Neural progenitor cell (in vitro differentiated cells): ENCODE results near the gene GINS1. TPM values are rescaled to one million over a fixed set of nuclear protein-coding genes. Genes with fewer than 3 reads are reported as not detected.

Experiments used
- DNase-seq: peaks from one replicate; pipeline ENCODE4 v3.0.0-alpha.2; 2016; ENCODE audit warnings: low spot score
- H2AFZ ChIP-seq: fragments of 200-600 bp; sonication (generic); replicated peaks from 2 replicates; pipeline ENCODE4 v1.6.1; 2016; ENCODE audit warnings: antibody characterized with exemption
- H3F3A ChIP-seq: fragments of 200-600 bp; sonication (generic); 2 replicates; pipeline ENCODE4 v1.6.1; 2016; ENCODE audit warnings: antibody characterized with exemption, low read depth
- H3K27ac ChIP-seq: fragments of 200-600 bp; sonication (generic); 2 replicates; pipeline ENCODE4 v1.5.1; 2016; ENCODE audit warnings: mild to moderate bottlenecking
- H3K27me3 ChIP-seq: fragments of 200-600 bp; sonication (generic); 2 replicates; pipeline ENCODE4 v1.6.1; 2016; ENCODE audit warnings: mild to moderate bottlenecking, moderate library complexity
- H3K36me3 ChIP-seq: fragments of 200-600 bp; sonication (generic); 2 replicates; pipeline ENCODE4 v1.5.1; 2016
- H3K4me1 ChIP-seq: fragments of 200-600 bp; sonication (generic); 2 replicates; pipeline ENCODE4 v1.6.1; 2016; ENCODE audit warnings: mixed run types
- H3K4me2 ChIP-seq: fragments of 200-600 bp; sonication (generic); 2 replicates; pipeline ENCODE4 v1.6.1; 2016
- H3K4me3 ChIP-seq: fragments of 200-600 bp; sonication (generic); 2 replicates; pipeline ENCODE4 v1.5.1; 2016
- H3K79me2 ChIP-seq: fragments of 200-600 bp; sonication (generic); 2 replicates; pipeline ENCODE4 v1.6.1; 2016; ENCODE audit warnings: low read depth
- H3K9ac ChIP-seq: fragments of 200-600 bp; sonication (generic); 2 replicates; pipeline ENCODE4 v1.6.1; 2016
- H3K9me3 ChIP-seq: fragments of 200-600 bp; sonication (generic); 2 replicates; pipeline ENCODE4 v1.5.1; 2016; ENCODE audit warnings: low read depth
- H4K20me1 ChIP-seq: fragments of 200-600 bp; sonication (generic); 2 replicates; pipeline ENCODE4 v1.6.1; 2016; ENCODE audit warnings: low read depth
- H3K27ac Mint-ChIP-seq: 3 replicates; pipeline ENCODE4 v1.8.0; 2021; ENCODE audit warnings: mixed read lengths
- H3K27me3 Mint-ChIP-seq: 2 replicates; pipeline ENCODE4 v1.8.0; 2022; ENCODE audit warnings: low read depth, mild to moderate bottlenecking, inconsistent platforms, moderate library complexity, mixed read lengths; ENCODE audit not compliant: insufficient read depth
- H3K36me3 Mint-ChIP-seq: 3 replicates; pipeline ENCODE4 v1.8.0; 2021; ENCODE audit warnings: mixed read lengths
- H3K4me1 Mint-ChIP-seq: 3 replicates; pipeline ENCODE4 v1.8.0; 2021; ENCODE audit warnings: mixed read lengths
- H3K4me3 Mint-ChIP-seq: 3 replicates; pipeline ENCODE4 v1.8.0; 2021; ENCODE audit warnings: mild to moderate bottlenecking, moderate library complexity, mixed read lengths
- H3K9me3 Mint-ChIP-seq: 3 replicates; pipeline ENCODE4 v1.8.0; 2020; ENCODE audit warnings: mixed read lengths
- EZH2 ChIP-seq: fragments of 200-600 bp; sonication (generic); IDR thresholded peaks from 2 replicates; pipeline ENCODE4 v1.6.1; 2017; ENCODE audit warnings: antibody characterized with exemption, mild to moderate bottlenecking, moderate library complexity
- EZH2phosphoT487 ChIP-seq: fragments of 200-600 bp; sonication (generic); IDR thresholded peaks from 2 replicates; pipeline ENCODE4 v1.6.1; 2017; ENCODE audit warnings: antibody characterized with exemption
- total RNA-seq: library from RNA; depleted of rRNA; stranded (reverse); fragments of >200 nt; gene quantifications from 2 replicates; pipeline ENCODE4 v1.2.3, GENCODE V29; 2015; ENCODE audit warnings: low replicate concordance
- TF ChIP-seq, protein P1 (sequence below): fragments of 200-600 bp; sonication (generic); IDR thresholded peaks from 2 replicates; pipeline ENCODE4 v1.5.1; 2017; ENCODE audit warnings: antibody characterized with exemption, mild to moderate bottlenecking

The GINS1 gene
- total RNA-seq, 1 donor from 2014 or later = 69.6 TPM

DNA sequence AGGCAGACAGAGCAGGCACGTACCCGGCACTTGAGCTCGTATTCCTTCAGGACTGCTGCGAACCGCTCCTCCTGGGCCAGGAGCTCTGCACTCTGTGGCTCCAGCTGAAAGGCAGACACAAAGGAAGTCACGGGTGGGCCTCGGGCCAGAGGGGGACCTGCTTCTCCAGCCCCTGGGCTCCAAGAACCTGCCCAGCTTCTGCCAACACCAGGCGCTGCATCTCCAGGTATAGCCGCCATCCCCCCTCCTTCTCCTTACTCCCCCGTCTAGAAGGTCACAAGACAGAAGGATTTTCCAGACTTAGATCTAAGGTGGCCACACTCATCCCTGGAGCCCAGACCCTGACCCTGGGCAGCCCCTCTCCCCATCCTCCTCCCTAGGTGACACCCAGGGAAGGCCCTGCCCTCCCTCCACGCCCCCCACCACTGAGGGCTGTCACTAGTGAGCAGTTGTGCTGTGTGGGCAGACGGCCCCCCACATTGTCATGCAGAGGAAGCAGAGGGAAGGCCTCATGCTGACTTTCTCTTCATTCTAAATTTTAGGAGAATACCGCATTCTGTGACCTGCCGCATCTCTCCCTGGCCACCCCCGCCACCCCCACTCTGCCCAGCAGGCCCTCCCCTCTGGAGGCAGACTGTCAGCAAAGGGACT, 81.9 kb downstream of the GINS1 start:
- H3K9me3 ChIP-seq = no peaks in the 10 kb centered on the region
- H3K79me2 ChIP-seq = no peaks in the 10 kb centered on the region
- H3K27me3 ChIP-seq = no peaks in the 10 kb centered on the region
- Mint-ChIP-seq H3K9me3 (no peaks in the 10 kb centered on the region), H3K27ac (no peak overlapping the region), H3K27me3 (no peaks in the 10 kb centered on the region), H3K36me3 (peaks cover 23% of the 10 kb centered on the region), H3K4me1 (peaks cover 3% of the 10 kb centered on the region), H3K4me3 (no peak overlapping the region)
- no peak overlapping the region for H2AFZ ChIP-seq
- no peak overlapping the region for H3K4me3 ChIP-seq
- H3K4me1 ChIP-seq = no peaks in the 10 kb centered on the region
- TF ChIP-seq, protein P1, sequence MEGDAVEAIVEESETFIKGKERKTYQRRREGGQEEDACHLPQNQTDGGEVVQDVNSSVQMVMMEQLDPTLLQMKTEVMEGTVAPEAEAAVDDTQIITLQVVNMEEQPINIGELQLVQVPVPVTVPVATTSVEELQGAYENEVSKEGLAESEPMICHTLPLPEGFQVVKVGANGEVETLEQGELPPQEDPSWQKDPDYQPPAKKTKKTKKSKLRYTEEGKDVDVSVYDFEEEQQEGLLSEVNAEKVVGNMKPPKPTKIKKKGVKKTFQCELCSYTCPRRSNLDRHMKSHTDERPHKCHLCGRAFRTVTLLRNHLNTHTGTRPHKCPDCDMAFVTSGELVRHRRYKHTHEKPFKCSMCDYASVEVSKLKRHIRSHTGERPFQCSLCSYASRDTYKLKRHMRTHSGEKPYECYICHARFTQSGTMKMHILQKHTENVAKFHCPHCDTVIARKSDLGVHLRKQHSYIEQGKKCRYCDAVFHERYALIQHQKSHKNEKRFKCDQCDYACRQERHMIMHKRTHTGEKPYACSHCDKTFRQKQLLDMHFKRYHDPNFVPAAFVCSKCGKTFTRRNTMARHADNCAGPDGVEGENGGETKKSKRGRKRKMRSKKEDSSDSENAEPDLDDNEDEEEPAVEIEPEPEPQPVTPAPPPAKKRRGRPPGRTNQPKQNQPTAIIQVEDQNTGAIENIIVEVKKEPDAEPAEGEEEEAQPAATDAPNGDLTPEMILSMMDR = no peak
- H3K9ac ChIP-seq = no peak overlapping the region
- no peak overlapping the region for H3K4me2 ChIP-seq
- H3K36me3 ChIP-seq = no peaks in the 10 kb centered on the region
- DNase-seq = no peak
- no peaks in the 10 kb centered on the region for H4K20me1 ChIP-seq
- H3K27ac ChIP-seq = no peak overlapping the region
- H3F3A ChIP-seq = no peaks in the 10 kb centered on the region

DNA sequence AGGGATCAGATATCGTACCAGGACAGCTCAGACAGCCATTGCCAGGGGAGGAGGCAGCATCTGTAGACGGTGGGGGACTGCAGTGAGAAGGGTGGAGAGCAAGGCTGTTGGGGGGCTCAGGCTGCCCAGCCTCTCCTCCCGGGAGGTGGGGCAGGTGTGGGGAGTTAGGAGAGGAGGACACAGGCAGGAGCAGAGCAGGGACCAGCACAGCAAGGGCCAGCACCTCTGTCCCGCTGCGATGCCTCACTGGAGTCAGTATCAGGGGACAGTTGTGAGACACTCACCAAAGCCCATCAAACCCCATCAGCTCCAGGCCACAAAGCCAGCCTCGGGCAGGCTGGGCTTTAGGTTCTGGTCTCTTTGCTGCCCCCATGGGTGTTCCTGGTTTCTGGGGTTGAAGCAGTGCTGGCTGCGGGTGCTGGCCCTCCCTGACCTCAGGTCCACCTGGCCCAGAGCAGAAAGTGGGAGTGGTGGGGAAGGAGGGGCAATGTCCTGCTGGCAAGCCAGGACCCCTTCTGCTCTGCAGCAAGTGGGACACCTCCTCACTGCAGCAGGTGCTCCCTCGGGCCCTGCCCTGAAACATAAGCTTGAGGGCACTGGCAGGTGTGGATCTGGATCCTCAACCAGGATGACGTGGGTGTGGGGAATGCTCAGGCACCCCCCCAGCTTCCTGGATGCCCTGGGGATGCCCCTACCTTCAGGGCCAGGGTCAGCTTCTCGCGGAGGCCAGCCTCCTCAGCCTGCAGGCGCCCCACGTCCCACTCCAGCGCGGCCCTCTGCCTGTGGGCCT, 83.4 kb downstream of the GINS1 start:
- no peak overlapping the region for H3K4me2 ChIP-seq
- TF ChIP-seq, protein P1 = no peak
- TF ChIP-seq EZH2 (no peak), EZH2phosphoT487 (no peak)
- H3F3A ChIP-seq = no peaks in the 10 kb centered on the region
- H3K27me3 ChIP-seq = no peaks in the 10 kb centered on the region
- Mint-ChIP-seq H3K27ac (no peak overlapping the region), H3K9me3 (no peaks in the 10 kb centered on the region), H3K4me1 (peaks cover 3% of the 10 kb centered on the region), H3K4me3 (no peak overlapping the region), H3K36me3 (peaks cover 20% of the 10 kb centered on the region), H3K27me3 (no peaks in the 10 kb centered on the region)
- H3K9ac ChIP-seq = no peak overlapping the region
- no peak overlapping the region for H2AFZ ChIP-seq
- no peak overlapping the region for H3K4me3 ChIP-seq
- no peak for DNase-seq
- no peak overlapping the region for H3K27ac ChIP-seq
- no peaks in the 10 kb centered on the region for H4K20me1 ChIP-seq
- no peaks in the 10 kb centered on the region for H3K36me3 ChIP-seq
- H3K9me3 ChIP-seq = no peaks in the 10 kb centered on the region
- no peaks in the 10 kb centered on the region for H3K79me2 ChIP-seq
- H3K4me1 ChIP-seq = no peaks in the 10 kb centered on the region

DNA sequence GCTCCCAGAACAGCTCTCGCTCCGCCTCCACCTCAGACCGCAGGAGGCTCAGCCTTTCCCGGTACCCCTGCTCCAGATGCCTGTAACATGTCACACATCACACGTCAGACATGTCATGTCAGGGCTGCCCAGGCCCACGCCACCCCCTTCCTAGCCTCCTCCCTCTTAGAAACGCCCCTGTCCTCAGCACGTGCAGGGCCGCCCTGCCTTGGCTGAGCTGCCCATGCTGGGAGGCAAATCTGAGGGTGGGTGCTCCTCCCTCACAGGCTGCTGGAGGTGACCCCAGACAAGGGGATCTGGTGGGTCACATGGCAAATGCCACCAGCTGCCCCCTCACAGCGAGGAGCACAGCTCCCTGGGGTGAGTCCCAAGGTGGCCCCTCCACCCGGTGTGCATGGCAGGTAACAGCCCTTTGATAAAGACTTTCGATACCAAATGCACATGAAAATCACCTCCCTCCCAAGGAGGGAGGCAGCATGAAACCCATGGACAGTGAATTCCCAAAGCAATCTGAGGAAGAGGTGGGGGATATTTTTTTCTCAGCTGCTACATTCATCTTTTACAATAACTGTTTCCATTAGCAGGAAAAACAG, 84.1 kb downstream of the GINS1 start:
- no peaks in the 10 kb centered on the region for H3K36me3 ChIP-seq
- H3K4me3 ChIP-seq = no peak overlapping the region
- Mint-ChIP-seq H3K36me3 (peaks cover 20% of the 10 kb centered on the region), H3K27me3 (no peaks in the 10 kb centered on the region), H3K9me3 (no peaks in the 10 kb centered on the region), H3K27ac (peak overlapping the region; percentile 88), H3K4me1 (peaks cover 3% of the 10 kb centered on the region), H3K4me3 (no peak overlapping the region)
- H3F3A ChIP-seq = no peaks in the 10 kb centered on the region
- no peaks in the 10 kb centered on the region for H4K20me1 ChIP-seq
- no peaks in the 10 kb centered on the region for H3K27me3 ChIP-seq
- H3K79me2 ChIP-seq = no peaks in the 10 kb centered on the region
- TF ChIP-seq, protein P1 = no peak
- no peak for TF ChIP-seq EZH2
- TF ChIP-seq EZH2phosphoT487 = no peak
- DNase-seq = no peak
- H3K9me3 ChIP-seq = no peaks in the 10 kb centered on the region
- H3K4me2 ChIP-seq = no peak overlapping the region
- H3K27ac ChIP-seq = no peak overlapping the region
- no peak overlapping the region for H2AFZ ChIP-seq
- H3K4me1 ChIP-seq = no peaks in the 10 kb centered on the region
- no peak overlapping the region for H3K9ac ChIP-seq
